Measurements from ENCODE around the gene MVK.

- no peak for TF ChIP-seq CTCF (IDR thresholded peaks at IDR 0.05)
- no peak for TF ChIP-seq POLR2A (IDR thresholded peaks at IDR 0.05)
Observed at GRCh38 chr12:109525279-109525585, 48.4 kb upstream of the MVK start.

All from body of pancreas (tissue), 4 donors.